ENCODE data around the gene F5. TPM values are rescaled to one million over a fixed set of nuclear protein-coding genes. Genes with fewer than 3 reads are reported as not detected.

The F5 gene
- total and polyA plus RNA-seq, 10 of the 15 experiments (the other 5 are each of a cell fraction or from before 2014, with no cell fraction given), result under 0.01 to 3.8 (median 0.40) TPM

DNA sequence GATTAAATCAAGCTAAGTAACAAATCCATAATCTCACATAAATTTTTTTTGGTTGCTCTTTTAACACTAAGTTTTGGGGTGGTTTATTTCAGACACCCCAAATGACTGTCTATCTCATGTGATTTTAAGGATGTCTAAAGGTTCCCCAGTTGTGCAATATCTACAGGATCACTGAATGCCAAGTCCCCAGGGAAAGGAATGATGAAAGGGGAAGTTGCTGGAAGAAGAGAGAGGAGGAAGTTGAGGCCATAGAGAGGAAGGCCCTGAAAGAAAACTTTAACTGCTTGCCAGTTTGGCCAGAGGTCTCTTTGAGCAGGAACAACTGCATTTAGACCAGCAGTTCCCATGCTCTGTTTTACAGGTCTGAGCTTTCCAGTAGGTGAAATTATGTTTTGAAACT is 73.1 kb downstream of the F5 start:
- intact Hi-C loops (cut with micrococcal nuclease; ENCODE audit: unreplicated experiment) (no loop called here), in situ Hi-C loops (cut with MboI) (no loop called here)
- Histone ChIP-seq H3K4me2 (ENCODE audit: control insufficient read depth, insufficient read depth) (no peak overlapping the region), H3K36me3 (ENCODE audit: control insufficient read depth in 2 of 2, insufficient read depth in 2 of 2, low read length in 1 of 2) (no peaks in the 10 kb centered on the region), H3K4me1 (ENCODE audit: control insufficient read depth, insufficient read depth, low read length) (no peaks in the 10 kb centered on the region), H4K20me1 (ENCODE audit: control insufficient read depth, insufficient read depth) (no peaks in the 10 kb centered on the region), H3K27me3 (replicated peaks in 1 of 2; ENCODE audit: control insufficient read depth in 2 of 2, insufficient read depth in 2 of 2, low read length in 1 of 2) (no peaks in the 10 kb centered on the region), H3K4me3 (no peak overlapping the region), H3K27ac (ENCODE audit: control insufficient read depth, insufficient read depth) (no peak overlapping the region), H3K9ac (ENCODE audit: control insufficient read depth, insufficient read depth, low read length) (no peak overlapping the region), H2AFZ (ENCODE audit: control insufficient read depth, low read depth, low read length) (no peak overlapping the region), H3K9me3 (replicated peaks; ENCODE audit: control insufficient read depth, insufficient read depth, low read length) (no peaks in the 10 kb centered on the region), H3K79me2 (ENCODE audit: control insufficient read depth, insufficient read depth, low read length) (no peaks in the 10 kb centered on the region)
- DNase-seq (ENCODE audit: low read depth, low spot score), result no peak
- POLR2A ChIA-PET, result no interaction called here
- TF ChIP-seq MEF2A (IDR thresholded peaks at IDR 0.05; ENCODE audit: insufficient read depth, low read depth, low read length), result no peak
- TF ChIP-seq MYB (IDR thresholded peaks at IDR 0.05; ENCODE audit: borderline replicate concordance, low read depth, low read length), result no peak
- TF ChIP-seq EED (IDR thresholded peaks at IDR 0.05; ENCODE audit: low read depth), result no peak
- TF ChIP-seq POLR2A (IDR thresholded peaks at IDR 0.05; ENCODE audit: low read depth, low read length), result no peak
- TF ChIP-seq CBX3 (IDR thresholded peaks at IDR 0.05; ENCODE audit: borderline replicate concordance, low read depth), result no peak
- TF ChIP-seq, protein P1, sequence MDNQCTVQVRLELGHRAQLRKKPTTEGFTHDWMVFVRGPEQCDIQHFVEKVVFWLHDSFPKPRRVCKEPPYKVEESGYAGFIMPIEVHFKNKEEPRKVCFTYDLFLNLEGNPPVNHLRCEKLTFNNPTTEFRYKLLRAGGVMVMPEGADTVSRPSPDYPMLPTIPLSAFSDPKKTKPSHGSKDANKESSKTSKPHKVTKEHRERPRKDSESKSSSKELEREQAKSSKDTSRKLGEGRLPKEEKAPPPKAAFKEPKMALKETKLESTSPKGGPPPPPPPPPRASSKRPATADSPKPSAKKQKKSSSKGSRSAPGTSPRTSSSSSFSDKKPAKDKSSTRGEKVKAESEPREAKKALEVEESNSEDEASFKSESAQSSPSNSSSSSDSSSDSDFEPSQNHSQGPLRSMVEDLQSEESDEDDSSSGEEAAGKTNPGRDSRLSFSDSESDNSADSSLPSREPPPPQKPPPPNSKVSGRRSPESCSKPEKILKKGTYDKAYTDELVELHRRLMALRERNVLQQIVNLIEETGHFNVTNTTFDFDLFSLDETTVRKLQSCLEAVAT (IDR thresholded peaks at IDR 0.05), result no peak
- no peak for TF ChIP-seq TARDBP (IDR thresholded peaks at IDR 0.05; ENCODE audit: borderline replicate concordance)
- no peak for TF ChIP-seq SMAD1 (IDR thresholded peaks at IDR 0.05; ENCODE audit: low read depth, partially characterized antibody)
- no TSS peak for BruUV-seq (replicated peaks)
- SMC1A ChIA-PET (ENCODE audit: uncharacterized antibody, unreplicated experiment), result interaction anchor here (1.2 kb wide), 1 partner anchor 10 kb away, joined by 3 read pairs; no protein-coding TSS in a partner anchor
- CTCF ChIA-PET, result no interaction called here
- RAD21 ChIA-PET (ENCODE audit: unreplicated experiment), result no interaction called here
- no peak for FAIRE-seq
- no peak for ATAC-seq

Data from GM12878 (cell line).